ENCODE data around the gene VIP.

Gene VIP

DNA sequence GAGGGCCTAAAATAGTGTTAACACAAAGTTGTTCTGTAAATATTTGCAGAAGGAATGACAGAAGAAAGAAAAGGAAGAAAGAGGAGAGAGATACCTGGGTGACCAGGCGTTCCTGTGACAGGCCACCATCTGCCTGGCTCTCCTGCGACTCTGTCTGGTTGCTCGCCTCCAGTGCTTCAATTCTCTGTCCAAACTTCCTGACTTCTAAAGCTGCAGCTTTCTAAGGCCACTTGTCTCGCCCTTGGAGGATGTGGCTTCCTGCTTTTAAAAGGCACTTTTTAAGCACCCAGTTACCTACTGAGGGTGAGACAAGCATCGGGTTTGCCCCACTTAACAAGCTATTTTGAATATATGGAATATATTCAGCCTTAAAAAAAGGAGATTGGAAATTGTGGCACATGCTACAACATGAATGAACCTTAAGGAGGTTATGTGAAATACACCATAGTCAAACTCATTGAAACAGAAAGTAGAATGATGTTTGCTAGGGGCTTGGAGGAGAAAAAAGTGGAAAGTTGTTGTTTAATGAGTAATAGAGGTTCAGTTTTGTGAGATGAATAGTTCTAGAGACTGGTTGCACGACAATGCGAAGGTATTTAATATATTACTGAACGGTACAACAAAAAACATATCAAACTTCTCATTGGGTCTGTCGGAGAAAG, 32.8 kb downstream of the VIP start:
- no peak for DNase-seq

DNA sequence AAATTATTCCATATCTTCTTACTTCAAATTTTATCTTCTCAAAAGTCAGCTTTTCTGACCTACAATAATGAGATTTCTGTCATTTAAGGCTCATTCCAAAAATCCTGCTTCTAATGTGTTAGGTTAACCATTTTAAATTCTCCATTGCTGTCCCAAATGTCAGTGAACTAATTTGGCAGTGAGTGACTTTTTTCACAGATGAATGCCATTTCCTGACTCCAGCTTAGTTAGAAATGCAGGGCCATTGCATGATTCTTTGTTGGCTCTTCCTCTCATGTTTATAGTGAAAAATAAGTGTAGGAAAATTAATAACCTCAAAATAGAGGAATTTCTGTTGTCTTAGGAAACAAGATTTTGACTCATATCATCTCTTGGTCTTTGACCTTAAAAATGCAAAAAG, 44.1 kb downstream of the VIP start:
- no peak for DNase-seq

DNA sequence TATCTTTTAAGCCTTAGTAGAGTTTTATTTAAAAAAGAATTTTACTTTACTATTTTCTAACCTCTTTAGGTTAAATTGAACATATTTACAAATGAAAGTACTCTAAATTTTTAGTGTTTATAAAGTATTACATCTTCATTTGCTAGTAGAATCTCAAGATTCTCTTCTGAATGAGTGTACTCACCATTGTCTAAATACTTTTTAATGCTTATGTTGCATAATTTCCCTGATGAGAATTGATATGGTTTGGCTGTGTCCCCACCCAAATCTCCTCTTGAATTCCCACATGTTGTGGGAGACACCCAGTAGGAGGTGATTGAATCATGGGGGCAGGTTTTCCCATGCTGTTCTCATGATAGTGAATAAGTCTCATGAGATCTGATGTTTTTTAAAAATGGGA, 53.6 kb downstream of the VIP start:
- DNase-seq: no peak
